Measurements from ENCODE around the gene APBA3. TPM values are rescaled to one million over a fixed set of nuclear protein-coding genes. Genes with fewer than 3 reads are reported as not detected.
A peak's percentile ranks its signal among the peaks of the same experiment; 100 is the strongest.

The APBA3 gene
- total and polyA plus RNA-seq, 9 of the 15 experiments (the other 6 are each of a cell fraction or from before 2014, with no cell fraction given) = 0.10 to 29.5 (median 11.5) TPM

DNA sequence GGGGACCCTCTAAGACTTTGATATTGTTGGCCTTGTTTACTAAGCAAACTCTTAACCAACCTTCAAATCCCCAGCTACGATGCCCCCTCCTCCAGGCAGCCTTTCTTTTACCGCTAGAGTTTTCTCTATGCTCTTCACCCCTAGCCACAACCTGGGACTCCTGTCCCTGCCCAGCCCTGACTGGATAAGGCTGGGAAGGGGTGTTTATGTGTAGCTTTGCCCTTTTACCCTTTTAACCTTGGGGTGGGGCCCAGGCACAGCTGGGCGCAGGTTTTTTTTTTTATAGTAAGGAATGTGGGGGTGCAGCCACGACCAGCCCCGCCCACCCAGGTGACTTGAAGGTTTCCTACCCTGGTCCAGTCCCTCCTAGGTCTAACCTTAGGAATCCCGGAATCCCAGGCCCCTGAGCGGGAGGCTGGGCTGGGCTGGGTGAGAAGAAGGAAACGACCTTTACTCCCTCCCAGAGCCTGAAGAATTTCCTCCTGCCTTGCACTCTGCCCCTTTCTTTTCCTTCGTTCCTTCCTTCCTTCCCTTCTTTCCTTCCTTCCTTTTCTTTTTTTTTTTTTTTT, 41.1 kb downstream of the APBA3 start:
- in situ Hi-C loops (cut with MboI) (no loop called here), intact Hi-C loops (cut with micrococcal nuclease) (loop anchor here (2.0 to 5.0 kb wide), 3 partner anchors 42 to 127 kb away; partner anchors contain the start of gene MRPL54)
- Histone ChIP-seq H3K27me3 (ENCODE audit: control insufficient read depth in 2 of 2, insufficient read depth in 2 of 2, low read length in 2 of 2) (no peaks in the 10 kb centered on the region), H3K4me1 (replicated peaks in 1 of 2; ENCODE audit: control insufficient read depth in 2 of 2, insufficient read depth in 2 of 2, low read length in 2 of 2) (peaks cover 7 to 31% of the 10 kb centered on the region in 2 experiments; a peak in 3 of 5 replicates), H3K9me1 (ENCODE audit: control insufficient read depth, insufficient read depth, low read length) (no peaks in the 10 kb centered on the region), H2AFZ (ENCODE audit: low read depth, low read length) (peak overlapping the region; percentile 77), H3K9ac (ENCODE audit: insufficient read depth in 1 of 2, low read depth in 2 of 2, low read length in 2 of 2) (no peak overlapping the region), H4K20me1 (replicated peaks; ENCODE audit: control insufficient read depth, insufficient read depth, low read length) (no peaks in the 10 kb centered on the region), H3K4me3 (no peak overlapping the region), H3K4me2 (ENCODE audit: insufficient read depth, low read length) (no peak overlapping the region; the same call in 1 of the 2 replicates), H3K36me3 (ENCODE audit: control insufficient read depth, insufficient read depth, low read length) (no peaks in the 10 kb centered on the region), H3K79me2 (ENCODE audit: control insufficient read depth, insufficient read depth, low read length) (no peaks in the 10 kb centered on the region), H3K9me3 (replicated peaks; ENCODE audit: control insufficient read depth, insufficient read depth, low read depth, low read length) (no peaks in the 10 kb centered on the region), H3K27ac (ENCODE audit: extremely low read depth, low read depth, low read length) (no peak overlapping the region)
- POLR2A ChIA-PET = interaction anchor here (1.2 kb wide), 1 partner anchor 10 kb away, joined by 3 read pairs; no protein-coding TSS in a partner anchor
- BruUV-seq (replicated peaks) = no TSS peak
- ATAC-seq = no peak; the same call in 1 of the 3 replicates
- FAIRE-seq = no peak
- CTCF ChIA-PET (ENCODE audit: low intra/inter-chr PET ratio) = no interaction called here
- WGBS (ENCODE audit: insufficient coverage, low coverage, missing lambda C conversion rate) = 12% methylated on average over 8 of the region's 9 CpGs
- DNase-seq (ENCODE audit: extremely low read depth in 1 of 4, low spot score in 3 of 4) = peak; percentile 39 to 58 (median 52)
- TF ChIP-seq, protein P1, sequence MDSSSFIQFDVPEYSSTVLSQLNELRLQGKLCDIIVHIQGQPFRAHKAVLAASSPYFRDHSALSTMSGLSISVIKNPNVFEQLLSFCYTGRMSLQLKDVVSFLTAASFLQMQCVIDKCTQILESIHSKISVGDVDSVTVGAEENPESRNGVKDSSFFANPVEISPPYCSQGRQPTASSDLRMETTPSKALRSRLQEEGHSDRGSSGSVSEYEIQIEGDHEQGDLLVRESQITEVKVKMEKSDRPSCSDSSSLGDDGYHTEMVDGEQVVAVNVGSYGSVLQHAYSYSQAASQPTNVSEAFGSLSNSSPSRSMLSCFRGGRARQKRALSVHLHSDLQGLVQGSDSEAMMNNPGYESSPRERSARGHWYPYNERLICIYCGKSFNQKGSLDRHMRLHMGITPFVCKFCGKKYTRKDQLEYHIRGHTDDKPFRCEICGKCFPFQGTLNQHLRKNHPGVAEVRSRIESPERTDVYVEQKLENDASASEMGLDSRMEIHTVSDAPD (CRISPR knock-in tag; IDR thresholded peaks at IDR 0.05) = no peak
- TF ChIP-seq ESRRA (IDR thresholded peaks at IDR 0.05; ENCODE audit: borderline replicate concordance, low read depth) (peak; percentile 65), NBN (IDR thresholded peaks at IDR 0.05; ENCODE audit: low read depth) (no peak), FOXK2 (conservative IDR thresholded peaks at IDR 0.05 in 1 of 2, IDR thresholded peaks at IDR 0.05 in 1 of 2; ENCODE audit: low read depth in 2 of 2) (0 out of 4 replicates have a peak, but pooled peaks of 1 of the 2 experiments have one; percentile 20), MED1 (CRISPR knock-in tag; IDR thresholded peaks at IDR 0.05; ENCODE audit: borderline replicate concordance) (no peak), GATA2 (CRISPR knock-in tag; IDR thresholded peaks at IDR 0.05) (no peak), MAFK (IDR thresholded peaks at IDR 0.05; ENCODE audit: low read length) (no peak), NEUROD1 (IDR thresholded peaks at IDR 0.05; ENCODE audit: borderline replicate concordance, low read depth, low read length, partially characterized antibody) (no peak), ZNF134 (CRISPR knock-in tag; conservative IDR thresholded peaks at IDR 0.05) (no peak), NONO (IDR thresholded peaks at IDR 0.05; ENCODE audit: low read depth in 2 of 2, low read length in 1 of 2) (no peak)
- TF ChIP-seq, protein P2, sequence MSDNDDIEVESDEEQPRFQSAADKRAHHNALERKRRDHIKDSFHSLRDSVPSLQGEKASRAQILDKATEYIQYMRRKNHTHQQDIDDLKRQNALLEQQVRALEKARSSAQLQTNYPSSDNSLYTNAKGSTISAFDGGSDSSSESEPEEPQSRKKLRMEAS (CRISPR knock-in tag; IDR thresholded peaks at IDR 0.05) = no peak
- TF ChIP-seq, protein P3, sequence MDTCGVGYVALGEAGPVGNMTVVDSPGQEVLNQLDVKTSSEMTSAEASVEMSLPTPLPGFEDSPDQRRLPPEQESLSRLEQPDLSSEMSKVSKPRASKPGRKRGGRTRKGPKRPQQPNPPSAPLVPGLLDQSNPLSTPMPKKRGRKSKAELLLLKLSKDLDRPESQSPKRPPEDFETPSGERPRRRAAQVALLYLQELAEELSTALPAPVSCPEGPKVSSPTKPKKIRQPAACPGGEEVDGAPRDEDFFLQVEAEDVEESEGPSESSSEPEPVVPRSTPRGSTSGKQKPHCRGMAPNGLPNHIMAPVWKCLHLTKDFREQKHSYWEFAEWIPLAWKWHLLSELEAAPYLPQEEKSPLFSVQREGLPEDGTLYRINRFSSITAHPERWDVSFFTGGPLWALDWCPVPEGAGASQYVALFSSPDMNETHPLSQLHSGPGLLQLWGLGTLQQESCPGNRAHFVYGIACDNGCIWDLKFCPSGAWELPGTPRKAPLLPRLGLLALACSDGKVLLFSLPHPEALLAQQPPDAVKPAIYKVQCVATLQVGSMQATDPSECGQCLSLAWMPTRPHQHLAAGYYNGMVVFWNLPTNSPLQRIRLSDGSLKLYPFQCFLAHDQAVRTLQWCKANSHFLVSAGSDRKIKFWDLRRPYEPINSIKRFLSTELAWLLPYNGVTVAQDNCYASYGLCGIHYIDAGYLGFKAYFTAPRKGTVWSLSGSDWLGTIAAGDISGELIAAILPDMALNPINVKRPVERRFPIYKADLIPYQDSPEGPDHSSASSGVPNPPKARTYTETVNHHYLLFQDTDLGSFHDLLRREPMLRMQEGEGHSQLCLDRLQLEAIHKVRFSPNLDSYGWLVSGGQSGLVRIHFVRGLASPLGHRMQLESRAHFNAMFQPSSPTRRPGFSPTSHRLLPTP (IDR thresholded peaks at IDR 0.05; ENCODE audit: borderline replicate concordance, extremely low read depth, insufficient read length) = no peak
- TF ChIP-seq, protein P4, sequence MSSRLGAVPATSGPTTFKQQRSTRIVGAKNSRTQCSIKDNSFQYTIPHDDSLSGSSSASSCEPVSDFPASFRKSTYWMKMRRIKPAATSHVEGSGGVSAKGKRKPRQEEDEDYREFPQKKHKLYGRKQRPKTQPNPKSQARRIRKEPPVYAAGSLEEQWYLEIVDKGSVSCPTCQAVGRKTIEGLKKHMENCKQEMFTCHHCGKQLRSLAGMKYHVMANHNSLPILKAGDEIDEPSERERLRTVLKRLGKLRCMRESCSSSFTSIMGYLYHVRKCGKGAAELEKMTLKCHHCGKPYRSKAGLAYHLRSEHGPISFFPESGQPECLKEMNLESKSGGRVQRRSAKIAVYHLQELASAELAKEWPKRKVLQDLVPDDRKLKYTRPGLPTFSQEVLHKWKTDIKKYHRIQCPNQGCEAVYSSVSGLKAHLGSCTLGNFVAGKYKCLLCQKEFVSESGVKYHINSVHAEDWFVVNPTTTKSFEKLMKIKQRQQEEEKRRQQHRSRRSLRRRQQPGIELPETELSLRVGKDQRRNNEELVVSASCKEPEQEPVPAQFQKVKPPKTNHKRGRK (tag; IDR thresholded peaks at IDR 0.05) = peak; percentile 67; the same call in 1 of the 2 replicates
